Muscle layer of duodenum (tissue), 2 donors: ENCODE results near the gene SAMD1.

Experiments
- H3K27ac ChIP-seq: one replicate; pipeline ENCODE4 v1.7.0; 2013; ENCODE audit warnings: mild to moderate bottlenecking, low read length
- H3K27me3 ChIP-seq: one replicate; pipeline ENCODE4 v1.7.0; 2013; ENCODE audit warnings: low read depth, mild to moderate bottlenecking, control low read depth, low read length
- H3K36me3 ChIP-seq, 2 donors: one replicate each; pipeline ENCODE4 v1.7.0; 2013; ENCODE audit warnings: low read length in 2 of 2, control low read depth in 1 of 2, mild to moderate bottlenecking in 1 of 2; ENCODE audit not compliant: insufficient read depth in 2 of 2, control insufficient read depth in 1 of 2
- H3K4me1 ChIP-seq, 2 donors: one replicate each; pipeline ENCODE4 v1.7.0; 2013; ENCODE audit warnings: low read length in 2 of 2, mild to moderate bottlenecking in 2 of 2, control low read depth in 1 of 2, moderate library complexity in 1 of 2; ENCODE audit not compliant: insufficient read depth in 2 of 2, control insufficient read depth in 1 of 2
- H3K4me3 ChIP-seq, 2 donors: one replicate each; pipeline ENCODE4 v1.7.0; 2013; ENCODE audit warnings: low read length in 2 of 2, low read depth in 1 of 2, mild to moderate bottlenecking in 1 of 2
- H3K9me3 ChIP-seq, 2 donors: one replicate each; pipeline ENCODE4 v1.7.0; 2013; ENCODE audit warnings: low read length in 2 of 2, control low read depth in 1 of 2, mild to moderate bottlenecking in 1 of 2; ENCODE audit not compliant: control insufficient read depth in 1 of 2
- donor health status: healthy.

SAMD1 gene

DNA sequence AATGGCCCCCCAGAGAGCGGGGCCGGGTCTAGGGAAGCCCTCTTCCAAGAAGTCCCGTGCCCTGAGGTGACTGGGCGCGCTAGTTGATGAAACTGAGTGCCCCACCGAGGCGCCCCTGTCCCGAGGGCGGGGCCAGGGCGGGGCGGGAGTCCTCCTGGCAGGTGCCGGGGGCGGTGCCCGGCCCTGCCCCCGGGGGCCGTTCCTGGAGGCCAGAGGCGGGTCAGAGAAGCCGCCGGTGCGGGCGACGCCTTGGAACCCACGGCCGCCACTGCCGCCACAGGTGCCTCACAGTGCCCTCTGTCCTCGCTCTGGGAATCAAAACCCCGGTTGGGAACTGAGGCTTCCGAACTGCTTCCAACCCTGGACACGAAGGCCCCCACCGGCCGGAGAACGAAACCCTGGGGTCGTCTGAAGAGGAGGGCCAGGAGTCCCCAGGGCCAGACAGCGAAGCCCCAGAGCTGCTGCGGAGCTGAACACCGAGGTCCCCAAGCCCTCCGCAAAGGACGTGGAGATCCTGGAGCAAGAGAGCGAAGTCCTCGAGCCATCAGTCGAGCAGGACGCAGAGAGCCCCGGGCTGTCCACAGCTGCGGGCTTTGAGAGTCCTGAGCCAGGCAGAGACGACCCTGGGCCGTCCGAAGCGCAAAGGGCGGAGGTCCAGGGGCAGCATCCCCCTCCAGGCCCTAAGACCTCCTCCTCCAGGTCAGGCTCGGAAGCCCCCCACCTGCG lies 17.9 kb downstream of the SAMD1 start, which contains the start of gene MISP3:
TSS of gene MISP3 (plus strand) at position 252 of the 726 bp plus-strand sequence. CDS start 524 bp downstream, outside the sequence.
- Histone ChIP-seq H3K4me1 (peaks cover 0 to 30% of the 10 kb centered on the region in 2 donors), H3K27me3 (no peaks in the 10 kb centered on the region), H3K4me3 (peak within 1 kb of the TSS; percentile 72 to 87), H3K36me3 (no peaks in the 10 kb centered on the region), H3K9me3 (no peaks in the 10 kb centered on the region), H3K27ac (peak within 1 kb of the TSS; percentile 70)

DNA sequence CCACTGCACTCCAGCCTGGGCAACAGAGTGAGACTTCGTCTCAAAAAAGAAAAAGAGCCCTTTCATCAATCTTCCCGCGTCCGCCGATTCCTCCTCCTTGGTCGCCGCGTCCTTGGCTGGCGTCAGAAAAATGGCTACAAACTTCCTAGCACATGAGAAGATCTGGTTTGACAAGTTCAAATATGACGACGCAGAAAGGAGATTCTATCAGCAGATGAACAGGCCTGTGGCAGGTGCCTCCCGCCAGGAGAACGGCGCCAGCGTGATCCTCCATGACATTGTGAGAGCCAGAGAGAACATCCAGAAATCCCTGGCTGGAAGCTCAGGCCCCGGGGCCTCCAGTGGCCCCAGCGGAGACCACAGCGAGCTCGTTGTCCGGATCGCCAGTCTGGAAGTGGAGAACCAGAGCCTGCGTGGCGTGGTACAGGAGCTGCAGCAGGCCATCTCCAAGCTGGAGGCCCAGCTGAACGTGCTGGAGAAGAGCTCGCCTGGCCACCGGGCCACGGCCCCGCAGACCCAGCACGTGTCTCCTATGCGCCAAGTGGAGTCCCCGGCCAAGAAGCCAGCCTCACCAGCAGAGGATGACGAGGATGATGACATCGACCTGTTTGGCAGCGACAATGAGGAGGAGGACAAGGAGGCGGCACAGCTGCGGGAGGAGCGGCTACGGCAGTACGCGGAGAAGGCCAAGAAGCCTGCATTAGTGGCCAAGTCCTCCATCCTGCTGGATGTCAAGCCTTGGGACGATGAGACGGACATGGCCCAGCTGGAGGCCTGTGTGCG lies 20.1 kb downstream of the SAMD1 start:
- Histone ChIP-seq H3K9me3 (no peaks in the 10 kb centered on the region), H3K4me1 (peaks cover 0 to 28% of the 10 kb centered on the region in 2 donors), H3K36me3 (no peaks in the 10 kb centered on the region), H3K4me3 (no peak overlapping the region), H3K27ac (no peak overlapping the region), H3K27me3 (no peaks in the 10 kb centered on the region)

DNA sequence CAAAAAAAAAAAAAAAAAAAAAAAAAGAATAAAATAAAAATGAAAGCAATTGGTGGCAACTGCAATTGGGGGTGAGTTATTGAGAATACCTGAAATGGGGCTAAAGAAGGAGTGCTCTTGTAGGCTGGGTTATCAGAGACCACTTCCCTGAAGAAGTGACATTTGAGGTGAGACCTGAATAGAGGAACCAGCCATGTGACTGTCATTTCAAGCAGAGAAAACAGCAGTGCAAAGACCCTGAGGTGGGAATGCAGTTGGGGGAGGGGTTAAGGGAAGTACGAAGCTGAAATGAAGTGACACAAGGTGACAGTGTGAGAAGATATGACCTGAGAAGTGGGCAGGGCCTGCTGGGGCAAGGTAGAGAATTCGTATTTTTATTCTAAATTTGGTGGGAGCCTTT lies 24.4 kb downstream of the SAMD1 start:
- Histone ChIP-seq H3K36me3 (no peaks in the 10 kb centered on the region), H3K27ac (no peak overlapping the region), H3K9me3 (no peaks in the 10 kb centered on the region), H3K4me3 (no peak overlapping the region), H3K4me1 (no peaks in the 10 kb centered on the region), H3K27me3 (peaks cover 4% of the 10 kb centered on the region)

DNA sequence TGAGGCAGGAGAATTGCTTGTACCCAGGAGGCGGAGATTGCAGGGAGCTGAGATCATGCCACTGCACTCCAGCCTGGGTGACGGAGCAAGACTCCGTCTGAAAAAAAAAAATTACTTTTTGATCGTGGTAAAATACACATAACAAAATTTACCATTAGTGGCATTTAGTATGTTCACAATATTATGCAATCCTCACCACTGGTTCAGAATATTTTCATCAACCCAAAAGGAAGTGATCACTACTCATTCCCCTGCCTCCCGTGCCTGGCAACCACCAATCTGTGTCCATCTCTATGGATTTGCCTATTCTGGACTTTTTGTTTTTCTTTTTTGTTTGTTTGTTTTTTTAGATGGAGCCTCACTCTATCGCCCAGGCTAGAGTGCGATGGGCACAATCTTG lies 27.4 kb downstream of the SAMD1 start:
- Histone ChIP-seq H3K27ac (no peak overlapping the region), H3K4me1 (peaks cover 0 to 2% of the 10 kb centered on the region in 2 donors), H3K36me3 (no peaks in the 10 kb centered on the region), H3K4me3 (no peak overlapping the region), H3K27me3 (peaks cover 19% of the 10 kb centered on the region), H3K9me3 (no peaks in the 10 kb centered on the region)

DNA sequence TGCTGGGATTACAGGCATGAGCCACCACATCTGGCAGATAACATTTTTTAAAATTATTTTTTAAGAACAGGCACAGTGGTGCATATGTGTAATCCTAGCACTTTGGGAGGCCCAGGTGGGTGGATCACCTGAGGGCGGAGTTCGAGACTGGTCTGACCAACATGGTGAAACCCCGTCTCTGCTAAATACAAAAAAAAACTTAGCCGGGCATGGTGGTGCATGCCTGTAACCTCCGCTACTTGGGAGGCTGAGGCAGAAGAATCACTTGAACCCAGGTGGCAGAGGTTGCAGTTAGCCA lies 28.0 kb downstream of the SAMD1 start:
- H3K27ac ChIP-seq: no peak overlapping the region
- H3K4me3 ChIP-seq: no peak overlapping the region
- peaks cover 23% of the 10 kb centered on the region for H3K27me3 ChIP-seq
- H3K4me1 ChIP-seq: peaks cover 0 to 7% of the 10 kb centered on the region in 2 donors
- H3K36me3 ChIP-seq: no peaks in the 10 kb centered on the region
- H3K9me3 ChIP-seq: no peaks in the 10 kb centered on the region

DNA sequence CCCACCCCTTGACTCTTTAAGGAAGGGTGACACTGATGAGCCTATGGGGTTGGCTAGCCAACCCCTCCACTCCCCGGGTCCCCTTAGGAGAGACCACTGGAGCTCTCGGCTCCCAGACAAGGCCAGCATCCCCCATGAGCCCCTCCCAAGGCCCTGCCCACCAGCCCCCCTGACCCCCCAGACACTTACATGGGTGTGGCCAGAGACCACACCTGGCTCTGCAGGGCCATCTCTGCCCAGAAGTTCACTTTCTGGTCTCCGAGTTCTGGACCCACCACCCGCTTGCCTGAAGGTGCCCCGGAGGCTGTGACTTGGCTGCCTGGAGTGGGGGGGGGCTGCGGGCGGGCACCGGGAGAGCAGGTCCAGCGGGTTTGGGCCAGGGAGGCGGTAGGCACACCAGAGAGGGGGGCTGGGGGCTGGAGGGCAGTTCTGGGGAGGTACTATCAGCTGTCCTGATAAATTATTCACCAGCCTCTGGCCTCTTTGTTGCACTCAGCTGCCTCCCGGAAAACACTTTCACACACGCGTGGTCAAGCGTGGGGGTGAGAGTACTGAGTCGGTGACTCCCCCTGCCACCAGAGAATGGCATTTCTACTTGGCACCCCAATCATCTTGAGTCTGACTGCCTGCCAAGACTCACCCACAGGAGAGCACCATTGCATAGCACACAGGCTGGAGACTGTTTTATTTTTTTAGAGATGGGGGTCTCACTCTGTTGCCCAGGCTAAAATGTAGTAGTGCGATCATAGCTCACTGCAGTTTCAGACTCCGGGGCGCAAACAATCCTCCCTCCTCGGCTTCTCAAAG lies 28.6 kb downstream of the SAMD1 start, which contains the start of gene PALM3:
TSS of gene PALM3 (minus strand) at position 326 of the 807 bp plus-strand sequence. CDS start at position 230, 96 bp downstream.
- Histone ChIP-seq H3K9me3 (no peaks in the 10 kb centered on the region), H3K4me1 (peaks cover 0 to 7% of the 10 kb centered on the region in 2 donors), H3K27me3 (peaks cover 23% of the 10 kb centered on the region), H3K36me3 (no peaks in the 10 kb centered on the region), H3K27ac (no peak within 1 kb of the TSS), H3K4me3 (no peak within 1 kb of the TSS)

DNA sequence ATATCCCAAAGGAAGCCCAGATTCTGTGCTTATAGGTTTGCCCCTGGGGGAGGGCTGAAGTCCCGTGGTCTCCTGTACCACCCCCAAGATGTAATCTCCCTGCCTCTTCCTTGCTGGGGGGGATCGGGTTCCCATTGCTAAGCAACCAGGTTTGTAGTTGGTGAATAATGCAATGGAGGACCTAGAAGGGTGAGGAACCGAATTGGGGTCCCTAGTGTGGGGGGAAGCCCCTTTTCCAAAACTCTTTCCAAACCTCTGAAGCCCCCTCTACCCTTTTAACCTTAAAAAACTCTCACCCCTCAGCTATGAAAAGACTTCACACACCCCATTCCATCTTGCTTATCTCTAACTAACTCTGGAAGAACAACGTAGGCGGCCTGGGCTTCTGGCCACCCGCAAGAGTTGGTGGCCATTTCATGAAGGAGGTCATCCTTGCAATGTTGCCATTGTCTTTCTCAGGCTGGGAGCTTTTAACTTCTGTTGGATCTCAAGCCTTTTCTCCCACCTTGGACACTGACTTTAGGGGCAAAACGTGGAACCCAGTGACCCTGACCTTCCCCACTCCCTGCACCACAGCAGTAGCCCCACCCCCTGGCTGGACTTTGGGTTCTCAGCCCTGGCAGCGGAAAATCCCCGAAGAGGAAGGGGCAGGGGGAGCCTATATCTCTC lies 29.3 kb downstream of the SAMD1 start:
- H3K27me3 ChIP-seq: peaks cover 23% of the 10 kb centered on the region
- no peaks in the 10 kb centered on the region for H3K36me3 ChIP-seq
- no peak overlapping the region for H3K27ac ChIP-seq
- H3K4me3 ChIP-seq: no peak overlapping the region
- peaks cover 0 to 7% of the 10 kb centered on the region in 2 donors for H3K4me1 ChIP-seq
- no peaks in the 10 kb centered on the region for H3K9me3 ChIP-seq

DNA sequence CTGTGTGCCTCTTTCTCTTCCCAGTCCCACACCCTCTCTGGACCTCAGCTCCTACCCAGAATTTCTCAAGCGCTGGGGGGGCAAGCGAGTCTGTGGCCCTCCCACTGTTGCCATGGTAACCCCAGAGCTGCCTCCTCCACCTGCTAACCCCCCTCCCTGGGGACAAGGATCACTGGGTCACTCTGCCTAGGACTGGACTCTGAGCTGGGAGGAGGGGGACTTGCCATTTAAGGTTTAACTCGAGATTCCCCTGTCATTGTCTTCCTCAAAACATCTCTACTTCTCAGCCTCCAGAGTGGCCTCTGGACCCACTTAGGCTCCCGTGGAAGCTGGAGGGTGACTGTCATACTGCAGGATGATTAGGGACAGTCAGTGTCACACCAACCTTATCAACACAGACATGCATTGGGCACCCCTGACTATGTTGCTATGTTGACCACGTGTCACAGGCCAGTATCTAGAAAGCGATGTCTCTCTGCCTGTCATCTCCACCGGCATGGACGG lies 30.8 kb downstream of the SAMD1 start:
- Histone ChIP-seq H3K4me1 (peaks cover 0 to 7% of the 10 kb centered on the region in 2 donors), H3K36me3 (no peaks in the 10 kb centered on the region), H3K27me3 (peaks cover 23% of the 10 kb centered on the region), H3K27ac (no peak overlapping the region), H3K4me3 (no peak overlapping the region), H3K9me3 (no peaks in the 10 kb centered on the region)

DNA sequence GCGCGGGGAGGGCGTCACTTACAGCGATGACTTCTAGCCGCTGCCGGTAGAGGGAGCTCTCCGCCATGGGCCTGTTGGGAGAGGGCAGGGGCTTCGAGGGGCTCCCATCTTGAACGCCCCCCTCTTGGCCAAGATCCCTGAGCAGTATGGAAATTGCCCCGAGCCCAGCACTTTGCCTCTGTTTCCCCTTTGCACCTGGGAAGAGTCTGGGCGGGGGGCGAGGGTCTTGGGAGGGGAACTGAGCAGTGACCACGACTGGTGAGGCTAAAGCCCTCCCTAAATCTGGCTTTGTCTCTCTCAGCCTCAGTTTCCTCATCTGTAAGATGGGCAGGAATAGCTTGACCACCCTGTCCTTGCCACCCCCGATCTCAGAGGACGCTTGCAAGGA lies 31.5 kb downstream of the SAMD1 start:
- Histone ChIP-seq H3K4me3 (no peak overlapping the region), H3K4me1 (peaks cover 0 to 7% of the 10 kb centered on the region in 2 donors), H3K9me3 (no peaks in the 10 kb centered on the region), H3K36me3 (no peaks in the 10 kb centered on the region), H3K27me3 (peaks cover 23% of the 10 kb centered on the region), H3K27ac (no peak overlapping the region)

DNA sequence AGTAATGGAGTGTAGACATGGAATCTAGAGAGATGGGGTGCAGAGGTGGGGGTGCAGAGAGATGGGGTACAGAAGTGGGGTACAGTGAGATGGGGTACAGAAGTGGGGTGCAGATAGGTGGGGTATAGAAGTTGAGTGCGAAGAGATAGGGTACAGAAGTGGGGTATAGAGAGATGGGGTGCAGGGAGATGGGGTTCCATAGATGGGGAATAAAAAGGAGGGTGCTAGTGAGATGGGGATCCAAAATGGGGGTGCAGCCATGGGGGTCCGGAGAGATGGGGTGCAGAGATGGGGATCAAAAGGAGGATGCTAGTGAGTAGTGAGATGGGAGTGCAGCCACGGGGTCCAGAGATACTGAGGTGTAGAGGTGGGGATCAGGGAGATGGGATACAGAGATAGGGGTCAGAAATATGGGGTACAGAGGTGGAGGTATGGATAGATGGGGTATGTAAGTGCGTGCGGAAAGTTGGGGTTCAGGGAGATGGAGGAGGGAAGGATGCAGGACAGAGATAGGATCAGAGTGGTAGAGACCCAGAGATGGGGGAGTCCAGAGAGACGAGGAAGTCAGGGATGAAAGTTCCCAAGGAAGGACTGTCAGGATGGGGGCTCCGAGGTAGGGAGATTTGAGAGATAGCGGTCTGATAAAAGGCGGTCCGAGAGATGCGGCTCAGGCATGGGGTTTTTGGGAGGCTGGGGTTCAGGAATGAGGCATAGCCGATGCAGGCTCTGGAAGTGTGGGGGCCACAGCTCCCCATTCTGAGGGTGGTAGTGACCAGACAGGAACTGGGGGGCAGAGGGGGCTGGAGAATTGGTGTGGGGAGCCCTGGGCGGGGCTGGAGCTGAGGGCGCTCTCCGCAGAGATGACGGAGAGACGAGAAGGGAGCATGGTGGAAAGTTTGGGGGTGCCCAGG lies 32.1 kb downstream of the SAMD1 start:
- H3K27ac ChIP-seq: no peak overlapping the region
- H3K36me3 ChIP-seq: no peaks in the 10 kb centered on the region
- H3K4me1 ChIP-seq: peaks cover 0 to 7% of the 10 kb centered on the region in 2 donors
- H3K27me3 ChIP-seq: peaks cover 23% of the 10 kb centered on the region
- no peak overlapping the region for H3K4me3 ChIP-seq
- peaks cover 0 to 1% of the 10 kb centered on the region in 2 donors for H3K9me3 ChIP-seq
